NCI-H1105 treated with DMSO at 0.1 percent for 48 hours (cell line): Measurements from ENCODE around the gene FMNL2.

Experiments used
- DNase-seq: peaks from one replicate; lab custom pipeline; 2025; lab: John Stamatoyannopoulos, UW

The FMNL2 gene

GRCh38 chr2:152402780-152403759 is 68.1 kb downstream of the FMNL2 start:
- no peak for DNase-seq

GRCh38 chr2:152405206-152406118 is 70.5 kb downstream of the FMNL2 start:
- no peak for DNase-seq

- no peak for DNase-seq
Measured at GRCh38 chr2:152406119-152406835, 71.3 kb downstream of the FMNL2 start.

GRCh38 chr2:152406836-152407161 is 71.8 kb downstream of the FMNL2 start:
- DNase-seq: no peak

- DNase-seq: no peak
Measured at GRCh38 chr2:152407204-152407721, 72.3 kb downstream of the FMNL2 start.

GRCh38 chr2:152407806-152408205 is 72.8 kb downstream of the FMNL2 start:
- no peak for DNase-seq

GRCh38 chr2:152408254-152408653 is 73.3 kb downstream of the FMNL2 start:
- no peak for DNase-seq

- DNase-seq: no peak
Measured at GRCh38 chr2:152409386-152410164, 74.6 kb downstream of the FMNL2 start.

GRCh38 chr2:152410165-152410597 is 75.2 kb downstream of the FMNL2 start:
- no peak for DNase-seq

GRCh38 chr2:152411154-152411553 is 76.2 kb downstream of the FMNL2 start:
- DNase-seq: no peak

- no peak for DNase-seq
Measured at GRCh38 chr2:152413228-152414030, 78.5 kb downstream of the FMNL2 start.

- DNase-seq: no peak
Measured at GRCh38 chr2:152415231-152415642, 80.3 kb downstream of the FMNL2 start.

- no peak for DNase-seq
Measured at GRCh38 chr2:152415796-152416195, 80.8 kb downstream of the FMNL2 start.

- no peak for DNase-seq
Measured at GRCh38 chr2:152418688-152419087, 83.7 kb downstream of the FMNL2 start.

- DNase-seq: no peak
Measured at GRCh38 chr2:152419944-152420343, 85.0 kb downstream of the FMNL2 start.

GRCh38 chr2:152420363-152420762 is 85.4 kb downstream of the FMNL2 start:
- no peak for DNase-seq

- no peak for DNase-seq
Measured at GRCh38 chr2:152420936-152421335, 86.0 kb downstream of the FMNL2 start.

- no peak for DNase-seq
Measured at GRCh38 chr2:152421521-152422370, 86.8 kb downstream of the FMNL2 start.

GRCh38 chr2:152423684-152424083 is 88.7 kb downstream of the FMNL2 start:
- no peak for DNase-seq
